ENCODE measurements around the gene CALD1.

- no peak for TF ChIP-seq CTCF (conservative IDR thresholded peaks at IDR 0.05; ENCODE audit: low read depth, low read length)
- TF ChIP-seq EZH2 (IDR thresholded peaks at IDR 0.05; ENCODE audit: borderline replicate concordance, low read depth, low read length, poor library complexity, severe bottlenecking) = no peak
Observed at GRCh38 chr7:134770676-134771075, 8.8 kb upstream of the CALD1 start.
